Astrocyte (in vitro differentiated cells and primary cell): ENCODE measurements around the gene CIDEB. TPM values are rescaled to one million over a fixed set of nuclear protein-coding genes. Genes with fewer than 3 reads are reported as not detected.

ENCODE experiments used
- DNase-seq: peaks from one replicate; pipeline ENCODE4 v3.0.0-alpha.2; 2010; ENCODE audit warnings: low read depth
- FAIRE-seq: peaks from 2 replicates; lab custom pipeline; 2011; peaks lifted over from hg19 to GRCh38; lab: Jason Lieb, UNC
- H2AFZ ChIP-seq: 2 replicates; pipeline ENCODE4 v1.6.0; 2012; ENCODE audit warnings: low read depth, low read length, inconsistent platforms
- H3K27ac ChIP-seq: 2 replicates; pipeline ENCODE4 v1.5.1; 2011; ENCODE audit warnings: low read depth, low read length, inconsistent platforms
- H3K27me3 ChIP-seq: 2 replicates; pipeline ENCODE4 v1.6.0; 2011; ENCODE audit warnings: low read length, inconsistent platforms; ENCODE audit not compliant: insufficient read depth
- H3K36me3 ChIP-seq: 2 replicates; pipeline ENCODE4 v1.5.1; 2011; ENCODE audit warnings: low read length, inconsistent platforms; ENCODE audit not compliant: insufficient read depth
- H3K4me1 ChIP-seq: 2 replicates; pipeline ENCODE4 v1.5.1; 2011; ENCODE audit warnings: low read length, inconsistent platforms; ENCODE audit not compliant: insufficient read depth
- H3K4me2 ChIP-seq: 2 replicates; pipeline ENCODE4 v1.6.0; 2012; ENCODE audit warnings: low read length, inconsistent platforms
- H3K4me3 ChIP-seq: 2 replicates; pipeline ENCODE4 v1.5.1; 2011; ENCODE audit warnings: low read depth, mild to moderate bottlenecking, low read length, inconsistent platforms; ENCODE audit not compliant: insufficient read depth
- H3K79me2 ChIP-seq: 2 replicates; pipeline ENCODE4 v1.6.0; 2012; ENCODE audit warnings: mild to moderate bottlenecking, low read length, inconsistent platforms; ENCODE audit not compliant: insufficient read depth
- H3K9ac ChIP-seq: 2 replicates; pipeline ENCODE4 v1.6.0; 2012; ENCODE audit warnings: mild to moderate bottlenecking, low read length, inconsistent platforms
- H3K9me3 ChIP-seq: 2 replicates; pipeline ENCODE4 v1.5.1; 2012; ENCODE audit warnings: low read depth, mild to moderate bottlenecking, low read length, inconsistent platforms; ENCODE audit not compliant: insufficient read depth
- H4K20me1 ChIP-seq: 2 replicates; pipeline ENCODE4 v1.6.0; 2012; ENCODE audit warnings: low read length, inconsistent platforms; ENCODE audit not compliant: insufficient read depth
- H3K27ac Mint-ChIP-seq: one replicate; pipeline ENCODE4 v1.8.0; 2021; ENCODE audit warnings: mild to moderate bottlenecking, mixed read lengths; ENCODE audit not compliant: unreplicated experiment
- H3K27me3 Mint-ChIP-seq: one replicate; pipeline ENCODE4 v1.8.0; 2021; ENCODE audit warnings: low read depth, mixed read lengths; ENCODE audit not compliant: unreplicated experiment
- H3K36me3 Mint-ChIP-seq: one replicate; pipeline ENCODE4 v1.8.0; 2021; ENCODE audit warnings: low read depth, mixed read lengths; ENCODE audit not compliant: unreplicated experiment
- H3K4me1 Mint-ChIP-seq: one replicate; pipeline ENCODE4 v1.8.0; 2021; ENCODE audit warnings: low read depth, mixed read lengths; ENCODE audit not compliant: unreplicated experiment
- H3K4me3 Mint-ChIP-seq: one replicate; pipeline ENCODE4 v1.8.0; 2021; ENCODE audit warnings: mild to moderate bottlenecking, moderate library complexity, mixed read lengths; ENCODE audit not compliant: unreplicated experiment
- H3K9me3 Mint-ChIP-seq: one replicate; pipeline ENCODE4 v1.8.0; 2021; ENCODE audit warnings: mild to moderate bottlenecking, mixed read lengths; ENCODE audit not compliant: unreplicated experiment
- CTCF ChIP-seq: IDR thresholded peaks from 2 replicates; pipeline ENCODE4 v1.5.1; 2011; ENCODE audit warnings: low read depth, mild to moderate bottlenecking, inconsistent platforms, low read length, moderate library complexity; ENCODE audit not compliant: insufficient read depth
- EZH2 ChIP-seq: IDR thresholded peaks from 2 replicates; pipeline ENCODE4 v1.6.1; 2012; ENCODE audit warnings: mild to moderate bottlenecking, low read length, inconsistent platforms; ENCODE audit not compliant: insufficient read depth
- total RNA-seq: library from RNA; stranded (reverse); gene quantifications from 2 replicates; pipeline ENCODE4 v1.2.1, GENCODE V29; 2021

CIDEB gene
- total RNA-seq, 1 donor from 2014 or later: not detected

- no peak overlapping the region for H3K9ac ChIP-seq
- H3K36me3 ChIP-seq: no peaks in the 10 kb centered on the region
- DNase-seq (no peak), FAIRE-seq (no peak)
- no peaks in the 10 kb centered on the region for H3K9me3 ChIP-seq
- peaks cover 4% of the 10 kb centered on the region for H3K9me3 Mint-ChIP-seq
- no peaks in the 10 kb centered on the region for H3K4me1 ChIP-seq
- H3K27ac Mint-ChIP-seq: no peak overlapping the region
- H3K4me1 Mint-ChIP-seq: peaks cover 5% of the 10 kb centered on the region
- no peak overlapping the region for H3K4me2 ChIP-seq
- H2AFZ ChIP-seq: no peak overlapping the region
- H3K36me3 Mint-ChIP-seq: no peaks in the 10 kb centered on the region
- H3K79me2 ChIP-seq: no peaks in the 10 kb centered on the region
- peaks cover 52% of the 10 kb centered on the region for H3K27me3 ChIP-seq
- TF ChIP-seq CTCF (no peak), EZH2 (no peak)
- H3K27me3 Mint-ChIP-seq: peaks cover 60% of the 10 kb centered on the region
- no peaks in the 10 kb centered on the region for H4K20me1 ChIP-seq
- H3K27ac ChIP-seq: no peak overlapping the region
- H3K4me3 Mint-ChIP-seq: no peak overlapping the region
- no peak overlapping the region for H3K4me3 ChIP-seq
These were observed 40.4 kb upstream of the CIDEB start for GRCh38 chr14:24348186-24348585.

GRCh38 chr14:24347134-24347533, 39.4 kb upstream of the CIDEB start:
- H3K4me2 ChIP-seq: no peak overlapping the region
- H3K36me3 Mint-ChIP-seq: no peaks in the 10 kb centered on the region
- no peaks in the 10 kb centered on the region for H3K36me3 ChIP-seq
- H3K4me3 Mint-ChIP-seq: no peak overlapping the region
- FAIRE-seq (no peak), DNase-seq (no peak)
- peaks cover 56% of the 10 kb centered on the region for H3K27me3 Mint-ChIP-seq
- no peaks in the 10 kb centered on the region for H3K79me2 ChIP-seq
- H2AFZ ChIP-seq: no peak overlapping the region
- no peaks in the 10 kb centered on the region for H3K4me1 ChIP-seq
- TF ChIP-seq CTCF (no peak), EZH2 (no peak)
- H3K4me1 Mint-ChIP-seq: peaks cover 5% of the 10 kb centered on the region
- no peak overlapping the region for H3K27ac Mint-ChIP-seq
- H3K9me3 ChIP-seq: no peaks in the 10 kb centered on the region
- no peaks in the 10 kb centered on the region for H4K20me1 ChIP-seq
- peaks cover 47% of the 10 kb centered on the region for H3K27me3 ChIP-seq
- H3K9me3 Mint-ChIP-seq: peaks cover 2% of the 10 kb centered on the region
- no peak overlapping the region for H3K27ac ChIP-seq
- no peak overlapping the region for H3K4me3 ChIP-seq
- no peak overlapping the region for H3K9ac ChIP-seq

GRCh38 chr14:24343795-24344660, 36.3 kb upstream of the CIDEB start:
- Histone ChIP-seq H3K4me1 (no peaks in the 10 kb centered on the region), H3K9me3 (no peaks in the 10 kb centered on the region), H3K27ac (no peak overlapping the region), H3K9ac (no peak overlapping the region), H3K4me3 (no peak overlapping the region), H3K79me2 (no peaks in the 10 kb centered on the region), H3K27me3 (peaks cover 39% of the 10 kb centered on the region), H2AFZ (no peak overlapping the region), H4K20me1 (no peaks in the 10 kb centered on the region), H3K4me2 (no peak overlapping the region), H3K36me3 (no peaks in the 10 kb centered on the region)
- no peak for FAIRE-seq
- Mint-ChIP-seq H3K4me3 (no peak overlapping the region), H3K9me3 (peaks cover 3% of the 10 kb centered on the region), H3K4me1 (peaks cover 5% of the 10 kb centered on the region), H3K36me3 (no peaks in the 10 kb centered on the region), H3K27ac (no peak overlapping the region), H3K27me3 (peaks cover 49% of the 10 kb centered on the region)
- no peak for DNase-seq
- no peak for TF ChIP-seq CTCF
- no peak for TF ChIP-seq EZH2
